ENCODE results near the gene MAP2K2. TPM values are rescaled to one million over a fixed set of nuclear protein-coding genes. Genes with fewer than 3 reads are reported as not detected.

MAP2K2 gene
- total RNA-seq, 1 experiment from 2014 or later = 177 TPM

DNA sequence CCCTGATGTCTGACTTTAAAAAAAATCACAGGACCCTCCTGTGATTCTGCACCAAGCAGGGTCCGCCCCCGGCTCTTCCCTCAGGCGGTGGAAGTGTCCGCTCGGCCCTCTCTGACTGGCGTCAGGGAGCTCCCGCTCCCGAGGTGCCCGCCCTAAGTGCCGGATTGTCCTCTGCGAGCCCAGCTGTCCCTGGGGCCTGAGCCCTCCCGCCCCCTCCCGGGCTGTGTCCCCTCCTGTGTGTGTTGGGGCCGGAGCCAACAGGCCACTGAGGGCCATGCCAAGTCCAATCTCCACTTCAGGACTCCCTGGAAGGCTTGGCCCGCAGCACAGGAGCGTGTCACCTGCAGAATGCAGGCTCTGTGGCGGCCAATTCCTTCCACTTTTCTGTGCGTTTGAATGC is 25.4 kb downstream of the MAP2K2 start:
- TF ChIP-seq KAT7 (CRISPR knock-in tag; IDR thresholded peaks at IDR 0.05; ENCODE audit: borderline replicate concordance) (no peak), ZBTB21 (CRISPR knock-in tag; IDR thresholded peaks at IDR 0.05; ENCODE audit: borderline replicate concordance) (no peak), PRRX2 (CRISPR knock-in tag; IDR thresholded peaks at IDR 0.05) (no peak), ATF1 (CRISPR knock-in tag; IDR thresholded peaks at IDR 0.05) (no peak), E2F4 (CRISPR knock-in tag; IDR thresholded peaks at IDR 0.05; ENCODE audit: borderline replicate concordance, low read depth) (no peak), GRHL2 (CRISPR knock-in tag; IDR thresholded peaks at IDR 0.05; ENCODE audit: insufficient replicate concordance, severe bottlenecking) (no peak), ARID4B (CRISPR knock-in tag; IDR thresholded peaks at IDR 0.05; ENCODE audit: borderline replicate concordance) (no peak), ZBTB43 (CRISPR knock-in tag; IDR thresholded peaks at IDR 0.05) (no peak), JAZF1 (CRISPR knock-in tag; IDR thresholded peaks at IDR 0.05) (no peak)
- TF ChIP-seq, protein P1, sequence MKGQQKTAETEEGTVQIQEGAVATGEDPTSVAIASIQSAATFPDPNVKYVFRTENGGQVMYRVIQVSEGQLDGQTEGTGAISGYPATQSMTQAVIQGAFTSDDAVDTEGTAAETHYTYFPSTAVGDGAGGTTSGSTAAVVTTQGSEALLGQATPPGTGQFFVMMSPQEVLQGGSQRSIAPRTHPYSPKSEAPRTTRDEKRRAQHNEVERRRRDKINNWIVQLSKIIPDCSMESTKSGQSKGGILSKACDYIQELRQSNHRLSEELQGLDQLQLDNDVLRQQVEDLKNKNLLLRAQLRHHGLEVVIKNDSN (CRISPR knock-in tag; IDR thresholded peaks at IDR 0.05) = no peak
- TF ChIP-seq, protein P2, sequence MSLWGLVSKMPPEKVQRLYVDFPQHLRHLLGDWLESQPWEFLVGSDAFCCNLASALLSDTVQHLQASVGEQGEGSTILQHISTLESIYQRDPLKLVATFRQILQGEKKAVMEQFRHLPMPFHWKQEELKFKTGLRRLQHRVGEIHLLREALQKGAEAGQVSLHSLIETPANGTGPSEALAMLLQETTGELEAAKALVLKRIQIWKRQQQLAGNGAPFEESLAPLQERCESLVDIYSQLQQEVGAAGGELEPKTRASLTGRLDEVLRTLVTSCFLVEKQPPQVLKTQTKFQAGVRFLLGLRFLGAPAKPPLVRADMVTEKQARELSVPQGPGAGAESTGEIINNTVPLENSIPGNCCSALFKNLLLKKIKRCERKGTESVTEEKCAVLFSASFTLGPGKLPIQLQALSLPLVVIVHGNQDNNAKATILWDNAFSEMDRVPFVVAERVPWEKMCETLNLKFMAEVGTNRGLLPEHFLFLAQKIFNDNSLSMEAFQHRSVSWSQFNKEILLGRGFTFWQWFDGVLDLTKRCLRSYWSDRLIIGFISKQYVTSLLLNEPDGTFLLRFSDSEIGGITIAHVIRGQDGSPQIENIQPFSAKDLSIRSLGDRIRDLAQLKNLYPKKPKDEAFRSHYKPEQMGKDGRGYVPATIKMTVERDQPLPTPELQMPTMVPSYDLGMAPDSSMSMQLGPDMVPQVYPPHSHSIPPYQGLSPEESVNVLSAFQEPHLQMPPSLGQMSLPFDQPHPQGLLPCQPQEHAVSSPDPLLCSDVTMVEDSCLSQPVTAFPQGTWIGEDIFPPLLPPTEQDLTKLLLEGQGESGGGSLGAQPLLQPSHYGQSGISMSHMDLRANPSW (CRISPR knock-in tag; conservative IDR thresholded peaks at IDR 0.05; ENCODE audit: low read depth) = no peak
- TF ChIP-seq, protein P3, sequence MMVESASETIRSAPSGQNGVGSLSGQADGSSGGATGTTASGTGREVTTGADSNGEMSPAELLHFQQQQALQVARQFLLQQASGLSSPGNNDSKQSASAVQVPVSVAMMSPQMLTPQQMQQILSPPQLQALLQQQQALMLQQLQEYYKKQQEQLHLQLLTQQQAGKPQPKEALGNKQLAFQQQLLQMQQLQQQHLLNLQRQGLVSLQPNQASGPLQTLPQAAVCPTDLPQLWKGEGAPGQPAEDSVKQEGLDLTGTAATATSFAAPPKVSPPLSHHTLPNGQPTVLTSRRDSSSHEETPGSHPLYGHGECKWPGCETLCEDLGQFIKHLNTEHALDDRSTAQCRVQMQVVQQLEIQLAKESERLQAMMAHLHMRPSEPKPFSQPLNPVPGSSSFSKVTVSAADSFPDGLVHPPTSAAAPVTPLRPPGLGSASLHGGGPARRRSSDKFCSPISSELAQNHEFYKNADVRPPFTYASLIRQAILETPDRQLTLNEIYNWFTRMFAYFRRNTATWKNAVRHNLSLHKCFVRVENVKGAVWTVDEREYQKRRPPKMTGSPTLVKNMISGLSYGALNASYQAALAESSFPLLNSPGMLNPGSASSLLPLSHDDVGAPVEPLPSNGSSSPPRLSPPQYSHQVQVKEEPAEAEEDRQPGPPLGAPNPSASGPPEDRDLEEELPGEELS (CRISPR knock-in tag; IDR thresholded peaks at IDR 0.05) = no peak
- TF ChIP-seq, protein P4, sequence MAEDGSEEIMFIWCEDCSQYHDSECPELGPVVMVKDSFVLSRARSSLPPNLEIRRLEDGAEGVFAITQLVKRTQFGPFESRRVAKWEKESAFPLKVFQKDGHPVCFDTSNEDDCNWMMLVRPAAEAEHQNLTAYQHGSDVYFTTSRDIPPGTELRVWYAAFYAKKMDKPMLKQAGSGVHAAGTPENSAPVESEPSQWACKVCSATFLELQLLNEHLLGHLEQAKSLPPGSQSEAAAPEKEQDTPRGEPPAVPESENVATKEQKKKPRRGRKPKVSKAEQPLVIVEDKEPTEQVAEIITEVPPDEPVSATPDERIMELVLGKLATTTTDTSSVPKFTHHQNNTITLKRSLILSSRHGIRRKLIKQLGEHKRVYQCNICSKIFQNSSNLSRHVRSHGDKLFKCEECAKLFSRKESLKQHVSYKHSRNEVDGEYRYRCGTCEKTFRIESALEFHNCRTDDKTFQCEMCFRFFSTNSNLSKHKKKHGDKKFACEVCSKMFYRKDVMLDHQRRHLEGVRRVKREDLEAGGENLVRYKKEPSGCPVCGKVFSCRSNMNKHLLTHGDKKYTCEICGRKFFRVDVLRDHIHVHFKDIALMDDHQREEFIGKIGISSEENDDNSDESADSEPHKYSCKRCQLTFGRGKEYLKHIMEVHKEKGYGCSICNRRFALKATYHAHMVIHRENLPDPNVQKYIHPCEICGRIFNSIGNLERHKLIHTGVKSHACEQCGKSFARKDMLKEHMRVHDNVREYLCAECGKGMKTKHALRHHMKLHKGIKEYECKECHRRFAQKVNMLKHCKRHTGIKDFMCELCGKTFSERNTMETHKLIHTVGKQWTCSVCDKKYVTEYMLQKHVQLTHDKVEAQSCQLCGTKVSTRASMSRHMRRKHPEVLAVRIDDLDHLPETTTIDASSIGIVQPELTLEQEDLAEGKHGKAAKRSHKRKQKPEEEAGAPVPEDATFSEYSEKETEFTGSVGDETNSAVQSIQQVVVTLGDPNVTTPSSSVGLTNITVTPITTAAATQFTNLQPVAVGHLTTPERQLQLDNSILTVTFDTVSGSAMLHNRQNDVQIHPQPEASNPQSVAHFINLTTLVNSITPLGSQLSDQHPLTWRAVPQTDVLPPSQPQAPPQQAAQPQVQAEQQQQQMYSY (CRISPR knock-in tag; IDR thresholded peaks at IDR 0.05) = no peak
- ChIA-PET POLR2A (interaction anchor here (0.6 kb wide), 1 partner anchor 101 kb away, joined by 4 read pairs; no protein-coding TSS in a partner anchor), CTCF (no interaction called here)
- peaks cover 30% of the 10 kb centered on the region for H3K36me3 Mint-ChIP-seq
- H3K4me3 Mint-ChIP-seq = no peak overlapping the region
- H3K9me3 Mint-ChIP-seq = no peaks in the 10 kb centered on the region
- H3K27ac Mint-ChIP-seq = no peak overlapping the region
- ATAC-seq = no peak
- DNase-seq (ENCODE audit: low spot score) = no peak
- no peaks in the 10 kb centered on the region for H3K4me1 Mint-ChIP-seq
- no peaks in the 10 kb centered on the region for H3K27me3 Mint-ChIP-seq (ENCODE audit: low read depth)
